Stomach (tissue), 9 donors: Measurements from ENCODE around the gene FOXO1. TPM values are rescaled to one million over a fixed set of nuclear protein-coding genes. Genes with fewer than 3 reads are reported as not detected.
A peak's percentile ranks its signal among the peaks of the same experiment; 100 is the strongest.

ENCODE experiments used
- DNase-seq, 2 donors: peaks; one replicate each; pipeline versions ENCODE4 v3.0.0 to v3.0.0-alpha.2; 2013 to 2019
- H3K27ac ChIP-seq, 5 donors: fragments of 200-600 bp in 4 of 5; sonication (generic) in 4 of 5; one replicate each; pipeline ENCODE4 v1.5.1; 2013 to 2019; ENCODE audit warnings: mild to moderate bottlenecking in 1 of 5, moderate library complexity in 1 of 5
- H3K27me3 ChIP-seq, 3 donors: fragments of 200-600 bp; sonication (generic); one replicate each; pipeline ENCODE4 v1.5.1; 2017 to 2019; ENCODE audit warnings: mixed run types in 1 of 3
- H3K36me3 ChIP-seq, 4 donors: fragments of 200-600 bp; sonication (generic); 1 replicate in 3 of 4; 2 replicates in 1 of 4; pipeline ENCODE4 v1.5.1; 2016 to 2019
- H3K4me1 ChIP-seq, 4 donors: fragments of 200-600 bp; sonication (generic); one replicate each; pipeline ENCODE4 v1.5.1; 2016 to 2019
- H3K4me3 ChIP-seq, 4 donors: fragments of 200-600 bp; sonication (generic) in 3 of 4; one replicate each; pipeline ENCODE4 v1.5.1; 2016 to 2019; ENCODE audit warnings: mild to moderate bottlenecking in 1 of 4
- H3K9me3 ChIP-seq, 4 donors: fragments of 200-600 bp; sonication (generic); one replicate each; pipeline ENCODE4 v1.5.1; 2016 to 2019
- EP300 ChIP-seq: sonication (generic); formaldehyde crosslinking; IDR thresholded peaks from one replicate; pipeline ENCODE4 v1.6.1; 2017; ENCODE audit warnings: antibody characterized with exemption
- POLR2A ChIP-seq, 4 donors: fragments of 450-650 bp; IDR thresholded peaks; one replicate each; pipeline ENCODE4 v1.6.1; 2016; ENCODE audit warnings: antibody characterized with exemption in 4 of 4, control low read depth in 2 of 4, mild to moderate bottlenecking in 1 of 4, moderate library complexity in 1 of 4
- POLR2AphosphoS5 ChIP-seq, 3 donors: sonication (generic); formaldehyde crosslinking; IDR thresholded peaks; one replicate each; pipeline ENCODE4 v1.6.1; 2016; ENCODE audit warnings: antibody characterized with exemption in 3 of 3
- WGBS, 5 donors: extraction: QIAGEN DNeasy Blood & Tissue Kit in 3 of 5; methylation state at CpG; one replicate each; pipeline versions ENCODE4 v1.1.5 to v1.1.7; 2013 to 2018; 5-methylcytosine and 5-hydroxymethylcytosine counted together
- intact Hi-C: fragments of 100-400 bp; cut with DNase I; formaldehyde crosslinking; loops from one replicate; pipeline ENCODE4 v1.15.1; 2023; ENCODE audit warnings: low total_unique reads
- polyA plus RNA-seq, 3 donors: library from polyadenylated mRNA; stranded (reverse); fragments of 200-250 nt; gene quantifications; one replicate each; pipeline ENCODE4 v1.2.3, GENCODE V29; 2013
- total RNA-seq, 5 donors: library from RNA; depleted of rRNA; stranded (reverse); fragments of >200 nt; gene quantifications; one replicate each; pipeline versions ENCODE4 v1.1.0 to v1.2.3, GENCODE V29; 2014 to 2016
- TF ChIP-seq, protein P1 (sequence below), 7 experiments: fragments of 450-650 bp in 4 of 7; fragments of 200-600 bp in 3 of 7; sonication (generic) in 3 of 7; IDR thresholded peaks; one replicate each; pipeline ENCODE4 v1.5.1; 2016 to 2019; ENCODE audit warnings: antibody characterized with exemption in 7 of 7, control low read depth in 2 of 7, mild to moderate bottlenecking in 1 of 7
- donor health status: healthy with polysubstance abuse.
- donor health status: Bipolar disorder and iron deficiency.
- donor health status: healthy.

Gene FOXO1
- total and polyA plus RNA-seq, 8 donors = 4.2 to 43.7 (median 19.6) TPM

DNA sequence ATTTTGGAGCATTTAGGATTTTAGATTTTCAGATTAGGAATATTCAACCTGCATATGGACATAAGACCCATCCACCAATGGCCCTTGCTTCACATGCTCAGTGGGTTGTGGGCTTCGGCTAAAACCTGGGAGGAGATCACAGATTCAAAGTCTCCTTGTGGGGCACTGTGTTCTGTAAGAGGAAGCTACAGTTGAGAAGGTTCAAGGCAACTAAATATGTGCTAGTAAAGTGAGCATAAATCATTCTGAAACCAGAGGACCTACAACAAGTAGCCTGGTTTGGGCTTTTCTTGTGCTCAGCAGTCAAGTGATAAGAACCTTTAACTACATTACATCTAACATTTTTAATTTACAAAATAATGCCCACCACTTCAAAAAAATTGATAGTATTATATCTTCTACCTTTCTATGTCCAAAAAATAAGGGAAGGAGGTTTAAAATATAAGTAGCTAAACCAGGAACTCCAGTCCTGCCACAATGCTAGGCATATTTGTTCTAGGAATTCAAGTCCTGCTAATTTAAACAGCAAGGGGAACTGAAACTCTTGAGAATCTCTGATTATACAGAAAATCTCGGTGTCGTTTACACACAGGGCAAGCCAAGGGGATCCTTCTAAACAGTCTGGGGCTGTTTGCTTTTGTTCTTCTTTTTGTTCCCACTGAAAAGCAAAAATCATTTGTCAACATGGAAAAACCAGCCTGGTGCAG, 36.6 kb downstream of the FOXO1 start:
- Histone ChIP-seq H3K36me3 (peaks cover 0 to 4% (median 0%) of the 10 kb centered on the region in 4 donors), H3K4me3 (no peak overlapping the region), H3K9me3 (no peaks in the 10 kb centered on the region), H3K27ac (peak overlapping the region in 2 of 5 donors; percentile 3 to 8), H3K27me3 (no peaks in the 10 kb centered on the region), H3K4me1 (peaks cover 0 to 68% (median 39%) of the 10 kb centered on the region in 4 donors)
- DNase-seq = no peak
- intact Hi-C loops = no loop called here
- TF ChIP-seq, protein P1, sequence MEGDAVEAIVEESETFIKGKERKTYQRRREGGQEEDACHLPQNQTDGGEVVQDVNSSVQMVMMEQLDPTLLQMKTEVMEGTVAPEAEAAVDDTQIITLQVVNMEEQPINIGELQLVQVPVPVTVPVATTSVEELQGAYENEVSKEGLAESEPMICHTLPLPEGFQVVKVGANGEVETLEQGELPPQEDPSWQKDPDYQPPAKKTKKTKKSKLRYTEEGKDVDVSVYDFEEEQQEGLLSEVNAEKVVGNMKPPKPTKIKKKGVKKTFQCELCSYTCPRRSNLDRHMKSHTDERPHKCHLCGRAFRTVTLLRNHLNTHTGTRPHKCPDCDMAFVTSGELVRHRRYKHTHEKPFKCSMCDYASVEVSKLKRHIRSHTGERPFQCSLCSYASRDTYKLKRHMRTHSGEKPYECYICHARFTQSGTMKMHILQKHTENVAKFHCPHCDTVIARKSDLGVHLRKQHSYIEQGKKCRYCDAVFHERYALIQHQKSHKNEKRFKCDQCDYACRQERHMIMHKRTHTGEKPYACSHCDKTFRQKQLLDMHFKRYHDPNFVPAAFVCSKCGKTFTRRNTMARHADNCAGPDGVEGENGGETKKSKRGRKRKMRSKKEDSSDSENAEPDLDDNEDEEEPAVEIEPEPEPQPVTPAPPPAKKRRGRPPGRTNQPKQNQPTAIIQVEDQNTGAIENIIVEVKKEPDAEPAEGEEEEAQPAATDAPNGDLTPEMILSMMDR (IDR thresholded peaks at IDR 0.05) = no peak
- no peak for TF ChIP-seq EP300
- TF ChIP-seq POLR2A (IDR thresholded peaks at IDR 0.05) = no peak
- TF ChIP-seq POLR2AphosphoS5 (IDR thresholded peaks at IDR 0.05) = no peak
- WGBS, 5 donors = 47 to 69% (median 56%) methylated on average over 3 of the region's 3 CpGs

- intact Hi-C loops = no loop called here
- Histone ChIP-seq H3K36me3 (peaks cover 0 to 4% (median 0%) of the 10 kb centered on the region in 4 donors), H3K4me1 (peaks cover 15 to 83% (median 46%) of the 10 kb centered on the region in 4 donors), H3K4me3 (no peak overlapping the region), H3K27ac (no peak overlapping the region), H3K9me3 (no peaks in the 10 kb centered on the region), H3K27me3 (no peaks in the 10 kb centered on the region)
- TF ChIP-seq, protein P1 (IDR thresholded peaks at IDR 0.05) = no peak
- TF ChIP-seq POLR2A (IDR thresholded peaks at IDR 0.05) (no peak), EP300 (no peak), POLR2AphosphoS5 (IDR thresholded peaks at IDR 0.05) (no peak)
- DNase-seq = no peak
- WGBS, 5 donors = 27 to 50% (median 44%) methylated on average over 1 of the region's 1 CpG
Measured at GRCh38 chr13:40626977-40627376, 39.5 kb downstream of the FOXO1 start.

DNA sequence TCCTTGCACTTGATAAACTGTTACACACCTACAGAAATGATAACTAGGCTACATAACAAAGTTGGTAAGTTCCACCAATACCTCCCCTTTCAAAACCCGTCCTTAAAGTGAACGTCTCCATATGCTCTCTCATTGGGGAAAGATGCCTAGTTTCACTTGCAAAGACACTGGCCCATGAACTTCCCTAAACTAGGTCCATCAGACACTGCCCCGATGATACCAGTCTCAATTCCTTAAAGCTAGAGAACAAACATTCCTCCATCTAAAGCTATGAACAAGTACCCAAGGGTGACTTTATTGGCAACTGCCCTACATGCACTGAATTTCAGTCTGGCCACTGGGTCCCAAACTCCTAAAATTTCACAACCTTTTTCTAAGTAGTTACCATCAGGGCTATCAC, 39.9 kb downstream of the FOXO1 start:
- no peaks in the 10 kb centered on the region for H3K9me3 ChIP-seq
- intact Hi-C loops = no loop called here
- DNase-seq = no peak
- 64 to 79% (median 65%) methylated on average over 3 of the region's 3 CpGs for WGBS, 5 donors
- TF ChIP-seq, protein P1 (IDR thresholded peaks at IDR 0.05) = no peak
- TF ChIP-seq POLR2A (IDR thresholded peaks at IDR 0.05) (no peak), POLR2AphosphoS5 (IDR thresholded peaks at IDR 0.05) (no peak), EP300 (no peak)
- H3K36me3 ChIP-seq = peaks cover 0 to 4% (median 0%) of the 10 kb centered on the region in 4 donors
- peaks cover 15 to 83% (median 46%) of the 10 kb centered on the region in 4 donors for H3K4me1 ChIP-seq
- no peaks in the 10 kb centered on the region for H3K27me3 ChIP-seq
- no peak overlapping the region for H3K4me3 ChIP-seq
- no peak overlapping the region for H3K27ac ChIP-seq

DNA sequence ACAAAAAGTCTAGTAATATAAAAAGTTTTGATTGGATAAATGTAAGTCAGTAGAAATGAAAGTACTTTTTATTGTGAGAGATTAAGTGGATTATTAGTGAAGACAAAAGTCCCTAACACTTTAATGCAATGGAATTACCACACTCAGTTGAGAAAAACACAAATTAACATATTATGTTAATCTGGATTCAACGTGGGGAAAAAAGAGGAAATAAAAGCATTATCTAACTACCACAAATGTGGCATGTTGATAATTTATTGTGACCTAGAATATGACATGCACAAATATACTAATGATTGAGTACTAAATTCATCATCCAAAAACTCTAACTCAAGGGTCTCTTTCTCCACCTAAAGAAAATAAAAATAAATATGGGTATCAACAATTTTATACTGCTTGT, 41.5 kb downstream of the FOXO1 start:
- intact Hi-C loops = no loop called here
- DNase-seq = no peak
- Histone ChIP-seq H3K27me3 (no peaks in the 10 kb centered on the region), H3K4me1 (peaks cover 15 to 74% (median 42%) of the 10 kb centered on the region in 4 donors), H3K9me3 (no peaks in the 10 kb centered on the region), H3K36me3 (peaks cover 0 to 4% (median 0%) of the 10 kb centered on the region in 4 donors), H3K27ac (no peak overlapping the region), H3K4me3 (no peak overlapping the region)
- 2 to 23% (median 19%) methylated on average over 1 of the region's 1 CpG for WGBS, 5 donors
- no peak for TF ChIP-seq POLR2AphosphoS5 (IDR thresholded peaks at IDR 0.05)
- TF ChIP-seq, protein P1 (IDR thresholded peaks at IDR 0.05) = no peak
- TF ChIP-seq POLR2A (IDR thresholded peaks at IDR 0.05) = no peak
- no peak for TF ChIP-seq EP300
